ENCODE data around the gene ICAM5.

DNA sequence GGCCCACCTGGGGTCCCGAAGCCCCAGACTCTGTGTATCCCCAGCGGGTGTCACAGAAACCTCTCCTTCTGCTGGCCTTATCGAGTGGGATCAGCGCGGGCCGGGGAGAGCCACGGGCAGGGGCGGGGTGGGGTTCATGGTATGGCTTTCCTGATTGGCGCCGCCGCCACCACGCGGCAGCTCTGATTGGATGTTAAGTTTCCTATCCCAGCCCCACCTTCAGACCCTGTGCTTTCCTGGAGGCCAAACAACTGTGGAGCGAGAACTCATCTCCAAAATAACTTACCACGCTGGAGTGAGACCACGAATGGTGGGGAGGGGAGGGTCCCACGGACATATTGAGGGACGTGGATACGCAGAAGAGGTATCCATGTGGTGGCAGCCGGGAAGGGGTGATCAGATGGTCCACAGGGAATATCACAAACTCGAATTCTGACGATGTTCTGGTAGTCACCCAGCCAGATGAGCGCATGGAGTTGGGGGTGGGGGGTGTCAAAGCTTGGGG lies 1.0 kb upstream of the ICAM5 start:
- TF ChIP-seq, protein P1, sequence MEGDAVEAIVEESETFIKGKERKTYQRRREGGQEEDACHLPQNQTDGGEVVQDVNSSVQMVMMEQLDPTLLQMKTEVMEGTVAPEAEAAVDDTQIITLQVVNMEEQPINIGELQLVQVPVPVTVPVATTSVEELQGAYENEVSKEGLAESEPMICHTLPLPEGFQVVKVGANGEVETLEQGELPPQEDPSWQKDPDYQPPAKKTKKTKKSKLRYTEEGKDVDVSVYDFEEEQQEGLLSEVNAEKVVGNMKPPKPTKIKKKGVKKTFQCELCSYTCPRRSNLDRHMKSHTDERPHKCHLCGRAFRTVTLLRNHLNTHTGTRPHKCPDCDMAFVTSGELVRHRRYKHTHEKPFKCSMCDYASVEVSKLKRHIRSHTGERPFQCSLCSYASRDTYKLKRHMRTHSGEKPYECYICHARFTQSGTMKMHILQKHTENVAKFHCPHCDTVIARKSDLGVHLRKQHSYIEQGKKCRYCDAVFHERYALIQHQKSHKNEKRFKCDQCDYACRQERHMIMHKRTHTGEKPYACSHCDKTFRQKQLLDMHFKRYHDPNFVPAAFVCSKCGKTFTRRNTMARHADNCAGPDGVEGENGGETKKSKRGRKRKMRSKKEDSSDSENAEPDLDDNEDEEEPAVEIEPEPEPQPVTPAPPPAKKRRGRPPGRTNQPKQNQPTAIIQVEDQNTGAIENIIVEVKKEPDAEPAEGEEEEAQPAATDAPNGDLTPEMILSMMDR (IDR thresholded peaks at IDR 0.05; ENCODE audit: poor library complexity, severe bottlenecking), result no peak
- TF ChIP-seq POLR2AphosphoS5 (IDR thresholded peaks at IDR 0.05) (no peak), RAD21 (conservative IDR thresholded peaks at IDR 0.05) (no peak)
